MM.1S (cell line): ENCODE measurements around the gene COA3.

ENCODE experiments used
- DNase-seq: peaks from one replicate; pipeline ENCODE4 v3.0.0-alpha.2; 2015
- H2AFZ ChIP-seq: fragments of 300-600 bp; sonication (generic); 2 replicates; pipeline ENCODE4 v1.6.0; 2016; ENCODE audit warnings: antibody characterized with exemption, low read length
- H3F3A ChIP-seq: fragments of 300-600 bp; sonication (generic); 2 replicates; pipeline ENCODE4 v1.6.1; 2016; ENCODE audit warnings: mild to moderate bottlenecking, antibody characterized with exemption, low read length, moderate library complexity, mixed read lengths; ENCODE audit not compliant: insufficient read depth
- H3K27ac ChIP-seq: fragments of 300-600 bp; sonication (generic); 2 replicates; pipeline ENCODE4 v1.5.1; 2016; ENCODE audit warnings: mild to moderate bottlenecking, low read length
- H3K27me3 ChIP-seq: fragments of 300-600 bp; sonication (generic); replicated peaks from 2 replicates; pipeline ENCODE4 v1.6.0; 2016; ENCODE audit warnings: low read length; ENCODE audit not compliant: insufficient read depth
- H3K36me3 ChIP-seq: fragments of 300-600 bp; sonication (generic); replicated peaks from 2 replicates; pipeline ENCODE4 v1.6.1; 2016; ENCODE audit warnings: mild to moderate bottlenecking, low read length, mixed read lengths; ENCODE audit not compliant: insufficient read depth
- H3K4me1 ChIP-seq: fragments of 300-600 bp; sonication (generic); 2 replicates; pipeline ENCODE4 v1.6.1; 2016; ENCODE audit warnings: low read length, mixed read lengths
- H3K4me2 ChIP-seq: fragments of 300-600 bp; sonication (generic); 2 replicates; pipeline ENCODE4 v1.6.0; 2016; ENCODE audit warnings: low read depth, low read length
- H3K4me3 ChIP-seq: fragments of 300-600 bp; sonication (generic); 2 replicates; pipeline ENCODE4 v1.5.1; 2016; ENCODE audit warnings: low read length, mixed read lengths
- H3K79me2 ChIP-seq: fragments of 300-600 bp; sonication (generic); 2 replicates; pipeline ENCODE4 v1.6.1; 2016; ENCODE audit warnings: mixed run types, low read length, mixed read lengths
- H3K9ac ChIP-seq: fragments of 300-600 bp; sonication (generic); 2 replicates; pipeline ENCODE4 v1.6.1; 2016; ENCODE audit warnings: low read length, mixed read lengths
- H3K9me2 ChIP-seq: fragments of 300-600 bp; sonication (generic); replicated peaks from 2 replicates; pipeline ENCODE4 v1.6.1; 2016; ENCODE audit warnings: mild to moderate bottlenecking, low read length, mixed read lengths; ENCODE audit not compliant: insufficient read depth
- H3K9me3 ChIP-seq: fragments of 300-600 bp; sonication (generic); replicated peaks from 2 replicates; pipeline ENCODE4 v1.6.1; 2016; ENCODE audit warnings: mild to moderate bottlenecking, low read length, mixed read lengths; ENCODE audit not compliant: insufficient read depth
- H4K20me1 ChIP-seq: fragments of 300-600 bp; sonication (generic); 2 replicates; pipeline ENCODE4 v1.6.1; 2016; ENCODE audit warnings: mild to moderate bottlenecking, low read length, moderate library complexity, mixed read lengths; ENCODE audit not compliant: insufficient read depth
- EZH2 ChIP-seq: fragments of 300-600 bp; sonication (generic); optimal IDR thresholded peaks from 2 replicates; pipeline ENCODE3; 2017; ENCODE audit warnings: low read depth, mild to moderate bottlenecking, antibody characterized with exemption, low read length, mixed read lengths
- EZH2phosphoT487 ChIP-seq: fragments of 300-600 bp; sonication (generic); IDR thresholded peaks from 2 replicates; pipeline ENCODE4 v1.6.1; 2018; ENCODE audit warnings: antibody characterized with exemption, low read length
- TF ChIP-seq, protein P1 (sequence below): fragments of 300-600 bp; sonication (generic); IDR thresholded peaks from 2 replicates; pipeline ENCODE4 v1.5.1; 2016; ENCODE audit warnings: antibody characterized with exemption, low read length, mixed read lengths

COA3 gene

DNA sequence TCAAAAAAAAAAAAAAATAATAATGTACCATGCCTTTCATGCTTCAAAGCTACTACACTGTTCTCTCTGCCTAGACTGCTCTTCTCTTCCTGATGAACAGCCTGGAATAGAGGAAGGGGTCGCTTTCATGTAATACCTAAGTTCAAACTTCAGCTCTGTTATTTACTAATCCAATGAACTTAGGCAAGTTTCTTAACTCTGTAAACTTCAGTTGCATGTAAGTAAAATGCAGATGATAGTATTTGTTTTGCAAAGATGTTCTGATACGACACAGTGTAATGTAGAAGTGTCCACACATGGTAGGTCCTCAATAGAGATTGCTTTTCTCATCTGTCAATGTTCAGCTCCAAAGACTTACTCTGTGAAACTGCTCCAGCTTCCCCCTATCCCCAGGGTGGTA, 6.6 kb downstream of the COA3 start:
- H3K27me3 ChIP-seq = peaks cover 16% of the 10 kb centered on the region; the same call in 1 of the 2 replicates
- H3K9me2 ChIP-seq = no peaks in the 10 kb centered on the region
- no peak overlapping the region for H3K9ac ChIP-seq
- no peak overlapping the region for H2AFZ ChIP-seq
- no peaks in the 10 kb centered on the region for H3F3A ChIP-seq
- no peak overlapping the region for H3K4me3 ChIP-seq
- no peak overlapping the region for H3K27ac ChIP-seq
- no peak for DNase-seq
- no peak for TF ChIP-seq EZH2
- no peak for TF ChIP-seq EZH2phosphoT487
- TF ChIP-seq, protein P1, sequence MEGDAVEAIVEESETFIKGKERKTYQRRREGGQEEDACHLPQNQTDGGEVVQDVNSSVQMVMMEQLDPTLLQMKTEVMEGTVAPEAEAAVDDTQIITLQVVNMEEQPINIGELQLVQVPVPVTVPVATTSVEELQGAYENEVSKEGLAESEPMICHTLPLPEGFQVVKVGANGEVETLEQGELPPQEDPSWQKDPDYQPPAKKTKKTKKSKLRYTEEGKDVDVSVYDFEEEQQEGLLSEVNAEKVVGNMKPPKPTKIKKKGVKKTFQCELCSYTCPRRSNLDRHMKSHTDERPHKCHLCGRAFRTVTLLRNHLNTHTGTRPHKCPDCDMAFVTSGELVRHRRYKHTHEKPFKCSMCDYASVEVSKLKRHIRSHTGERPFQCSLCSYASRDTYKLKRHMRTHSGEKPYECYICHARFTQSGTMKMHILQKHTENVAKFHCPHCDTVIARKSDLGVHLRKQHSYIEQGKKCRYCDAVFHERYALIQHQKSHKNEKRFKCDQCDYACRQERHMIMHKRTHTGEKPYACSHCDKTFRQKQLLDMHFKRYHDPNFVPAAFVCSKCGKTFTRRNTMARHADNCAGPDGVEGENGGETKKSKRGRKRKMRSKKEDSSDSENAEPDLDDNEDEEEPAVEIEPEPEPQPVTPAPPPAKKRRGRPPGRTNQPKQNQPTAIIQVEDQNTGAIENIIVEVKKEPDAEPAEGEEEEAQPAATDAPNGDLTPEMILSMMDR = no peak
- H3K9me3 ChIP-seq = no peaks in the 10 kb centered on the region
- H3K4me1 ChIP-seq = no peaks in the 10 kb centered on the region
- H3K36me3 ChIP-seq = no peaks in the 10 kb centered on the region
- no peaks in the 10 kb centered on the region for H4K20me1 ChIP-seq
- H3K4me2 ChIP-seq = no peak overlapping the region
- peaks cover 3% of the 10 kb centered on the region; the same call in 1 of the 2 replicates for H3K79me2 ChIP-seq

DNA sequence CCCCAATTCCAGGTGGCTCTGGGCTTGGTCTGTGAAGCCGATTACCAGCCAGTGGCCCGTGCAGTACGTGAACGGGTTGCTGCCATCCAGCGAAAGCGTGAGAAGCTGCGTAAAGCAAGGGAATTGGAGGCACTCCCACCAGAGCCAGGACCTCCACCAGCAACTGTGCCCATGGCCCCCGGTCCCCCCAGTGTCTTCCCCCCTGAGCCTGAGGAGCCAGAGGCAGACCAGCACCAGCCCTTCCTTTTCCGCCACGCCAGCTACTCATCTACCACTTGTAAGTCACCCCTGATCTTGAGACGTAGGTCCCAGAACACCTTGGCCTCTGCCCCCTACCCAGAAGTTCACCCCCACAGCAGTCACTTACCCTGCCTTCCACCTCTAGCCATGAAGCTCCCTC, 11.2 kb downstream of the COA3 start:
- H3K4me1 ChIP-seq = no peaks in the 10 kb centered on the region
- TF ChIP-seq EZH2 = no peak
- TF ChIP-seq, protein P1 = no peak
- no peak for TF ChIP-seq EZH2phosphoT487
- no peak overlapping the region for H3K27ac ChIP-seq
- peaks cover 63% of the 10 kb centered on the region for H3K27me3 ChIP-seq
- no peak overlapping the region for H3K4me3 ChIP-seq
- H3K9ac ChIP-seq = no peak overlapping the region
- no peaks in the 10 kb centered on the region for H3K36me3 ChIP-seq
- H2AFZ ChIP-seq = no peak overlapping the region
- H3F3A ChIP-seq = no peaks in the 10 kb centered on the region
- no peak overlapping the region for H3K4me2 ChIP-seq
- DNase-seq = no peak
- H3K79me2 ChIP-seq = no peaks in the 10 kb centered on the region
- no peaks in the 10 kb centered on the region for H3K9me3 ChIP-seq
- no peaks in the 10 kb centered on the region for H3K9me2 ChIP-seq
- H4K20me1 ChIP-seq = no peaks in the 10 kb centered on the region

DNA sequence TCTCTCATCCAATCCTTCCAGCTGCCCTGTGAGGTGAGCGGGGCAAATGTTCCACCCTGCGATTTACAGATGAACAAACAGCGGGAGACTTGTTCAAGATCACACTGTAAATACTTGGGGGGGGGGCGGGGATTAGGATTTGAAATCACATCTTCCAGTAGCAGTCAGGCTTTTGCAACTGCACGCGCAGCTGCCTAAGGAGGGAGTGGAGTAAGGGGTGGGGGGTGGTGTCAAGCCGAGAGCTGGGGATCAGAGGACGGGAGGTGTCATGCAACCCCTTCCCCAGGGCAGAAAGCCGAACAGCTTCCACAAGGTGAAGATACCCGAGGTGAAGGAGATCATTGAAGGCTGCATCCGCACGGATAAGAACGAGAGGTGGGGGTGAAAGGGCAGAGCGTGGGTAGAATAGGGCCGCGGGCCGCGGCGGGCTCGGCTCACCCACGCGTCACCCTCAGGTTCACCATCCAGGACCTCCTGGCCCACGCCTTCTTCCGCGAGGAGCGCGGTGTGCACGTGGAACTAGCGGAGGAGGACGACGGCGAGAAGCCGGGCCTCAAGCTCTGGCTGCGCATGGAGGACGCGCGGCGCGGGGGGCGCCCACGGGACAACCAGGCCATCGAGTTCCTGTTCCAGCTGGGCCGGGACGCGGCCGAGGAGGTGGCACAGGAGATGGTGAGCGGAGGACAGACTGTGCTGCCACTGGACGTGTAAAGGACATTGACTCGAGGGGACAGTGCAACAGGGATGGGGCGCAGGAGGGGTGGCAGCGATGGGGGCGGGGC, 13.5 kb downstream of the COA3 start:
- H3K4me1 ChIP-seq = no peaks in the 10 kb centered on the region
- no peaks in the 10 kb centered on the region for H4K20me1 ChIP-seq
- no peak overlapping the region for H3K4me2 ChIP-seq
- no peaks in the 10 kb centered on the region for H3K79me2 ChIP-seq
- no peaks in the 10 kb centered on the region for H3K9me3 ChIP-seq
- H3K9ac ChIP-seq = no peak overlapping the region
- no peaks in the 10 kb centered on the region for H3K36me3 ChIP-seq
- no peak overlapping the region for H3K4me3 ChIP-seq
- H3K27me3 ChIP-seq = peaks cover 79% of the 10 kb centered on the region
- no peak overlapping the region for H3K27ac ChIP-seq
- no peak overlapping the region for H2AFZ ChIP-seq
- no peak for DNase-seq
- H3K9me2 ChIP-seq = no peaks in the 10 kb centered on the region
- H3F3A ChIP-seq = no peaks in the 10 kb centered on the region
- no peak for TF ChIP-seq EZH2phosphoT487
- TF ChIP-seq EZH2 = no peak
- TF ChIP-seq, protein P1 = no peak
